Neural cell (in vitro differentiated cells): ENCODE data around the gene GNG12. TPM values are rescaled to one million over a fixed set of nuclear protein-coding genes. Genes with fewer than 3 reads are reported as not detected.
A peak's percentile ranks its signal among the peaks of the same experiment; 100 is the strongest.

Source experiments
- H2AFZ ChIP-seq: fragments of 200-600, 300-800 bp; sonication (generic), shearing (Covaris generic); 2 replicates; pipeline ENCODE4 v1.6.0; 2014; ENCODE audit warnings: low read depth, mild to moderate bottlenecking, antibody characterized with exemption, low read length, moderate library complexity
- H3F3A ChIP-seq: fragments of 200-600 bp; shearing (Covaris generic); 2 replicates; pipeline ENCODE4 v1.6.1; 2016; ENCODE audit warnings: mild to moderate bottlenecking, moderate library complexity, mixed read lengths, antibody characterized with exemption, low read length; ENCODE audit not compliant: insufficient read depth, poor library complexity, severe bottlenecking
- H3K27ac ChIP-seq: fragments of 200-600, 300-800 bp; sonication (generic), shearing (Covaris generic); 2 replicates; pipeline ENCODE4 v1.5.1; 2014; ENCODE audit warnings: mild to moderate bottlenecking, low read length, moderate library complexity
- H3K27me3 ChIP-seq: fragments of 300-800, 200-600 bp; sonication (generic), shearing (Covaris generic); 2 replicates; pipeline ENCODE4 v1.6.0; 2014; ENCODE audit warnings: mild to moderate bottlenecking, low read depth, low read length, moderate library complexity; ENCODE audit not compliant: insufficient read depth
- H3K36me3 ChIP-seq: fragments of 300-800, 200-600 bp; sonication (generic), shearing (Covaris generic); 2 replicates; pipeline ENCODE4 v1.5.1; 2014; ENCODE audit warnings: mild to moderate bottlenecking, antibody characterized with exemption, low read length, moderate library complexity; ENCODE audit not compliant: insufficient read depth
- H3K4me2 ChIP-seq: fragments of 300-800, 200-600 bp; sonication (generic), shearing (Covaris generic); 2 replicates; pipeline ENCODE4 v1.6.0; 2014; ENCODE audit warnings: mild to moderate bottlenecking, low read length
- H3K4me3 ChIP-seq: fragments of 300-800, 200-600 bp; sonication (generic), shearing (Covaris generic); 2 replicates; pipeline ENCODE4 v1.5.1; 2014; ENCODE audit warnings: mild to moderate bottlenecking, low read length, moderate library complexity
- H3K79me2 ChIP-seq: fragments of 200-600 bp; shearing (Covaris generic); replicated peaks from 2 replicates; pipeline ENCODE4 v1.6.0; 2014; ENCODE audit warnings: mild to moderate bottlenecking, low read length, moderate library complexity; ENCODE audit not compliant: insufficient read depth
- H3K9ac ChIP-seq: fragments of 300-800, 200-600 bp; sonication (generic), shearing (Covaris generic); 2 replicates; pipeline ENCODE4 v1.6.1; 2016; ENCODE audit warnings: mild to moderate bottlenecking, low read length, mixed read lengths
- H3K9me2 ChIP-seq: fragments of 200-600 bp; shearing (Covaris generic); 2 replicates; pipeline ENCODE4 v1.6.1; 2016; ENCODE audit warnings: mild to moderate bottlenecking, low read length, mixed read lengths; ENCODE audit not compliant: insufficient read depth
- H3K9me3 ChIP-seq: fragments of 200-600, 300-800 bp; sonication (generic), shearing (Covaris generic); 2 replicates; pipeline ENCODE4 v1.6.1; 2016; ENCODE audit warnings: mild to moderate bottlenecking, mixed run types, low read length, moderate library complexity, mixed read lengths
- H4K20me1 ChIP-seq: fragments of 200-600 bp; shearing (Covaris generic); 2 replicates; pipeline ENCODE4 v1.6.1; 2016; ENCODE audit warnings: mild to moderate bottlenecking, mixed run types; ENCODE audit not compliant: insufficient read depth
- CTCF ChIP-seq: fragments of 450-650 bp; IDR thresholded peaks from 2 replicates; pipeline ENCODE4 v1.5.1; 2014; ENCODE audit warnings: antibody characterized with exemption, mild to moderate bottlenecking, moderate library complexity; ENCODE audit not compliant: poor library complexity, severe bottlenecking
- EP300 ChIP-seq: fragments of 450-650 bp; conservative IDR thresholded peaks from 2 replicates; pipeline ENCODE4 v1.6.1; 2014; ENCODE audit warnings: antibody characterized with exemption, mild to moderate bottlenecking, moderate library complexity; ENCODE audit not compliant: poor library complexity, severe bottlenecking
- EZH2 ChIP-seq: fragments of 200-600, 300-800 bp; shearing (Covaris generic), sonication (generic); IDR thresholded peaks from 2 replicates; pipeline ENCODE4 v1.6.1; 2014; ENCODE audit warnings: antibody characterized with exemption, low read length, borderline replicate concordance, mild to moderate bottlenecking; ENCODE audit not compliant: insufficient read depth, poor library complexity, severe bottlenecking
- MXI1 ChIP-seq: fragments of 450-650 bp; conservative IDR thresholded peaks from 2 replicates; pipeline ENCODE4 v1.6.1; 2014; ENCODE audit warnings: antibody characterized with exemption, mild to moderate bottlenecking; ENCODE audit not compliant: poor library complexity, severe bottlenecking
- POLR2AphosphoS5 ChIP-seq: IDR thresholded peaks from 2 replicates; pipeline ENCODE4 v1.6.1; 2012
- RAD21 ChIP-seq: fragments of 450-650 bp; conservative IDR thresholded peaks from 2 replicates; pipeline ENCODE4 v1.6.1; 2014; ENCODE audit warnings: antibody characterized with exemption, mild to moderate bottlenecking, moderate library complexity
- REST ChIP-seq: IDR thresholded peaks from 2 replicates; pipeline ENCODE4 v1.6.1; 2012; ENCODE audit warnings: borderline replicate concordance
- SMC3 ChIP-seq: fragments of 450-650 bp; conservative IDR thresholded peaks from 2 replicates; pipeline ENCODE4 v1.6.1; 2014; ENCODE audit warnings: antibody characterized with exemption, mild to moderate bottlenecking, moderate library complexity; ENCODE audit not compliant: poor library complexity
- TAF1 ChIP-seq: IDR thresholded peaks from 2 replicates; pipeline ENCODE4 v1.6.1; 2012; ENCODE audit warnings: low read depth
- polyA plus RNA-seq: library from polyadenylated mRNA; depleted of rRNA; stranded (reverse); fragments of >200 nt; gene quantifications from 2 replicates; pipeline ENCODE4 v1.2.3, GENCODE V29; 2014

Gene GNG12
- polyA plus RNA-seq, 1 donor from 2014 or later, result 0.35 TPM

GRCh38 chr1:67860776-67861175, 27.5 kb upstream of the GNG12 start:
- Histone ChIP-seq H2AFZ (no peak overlapping the region), H3K9ac (no peak overlapping the region), H3K4me2 (no peak overlapping the region), H3K9me3 (no peaks in the 10 kb centered on the region), H3K9me2 (no peaks in the 10 kb centered on the region), H3K27ac (no peak overlapping the region), H3K27me3 (no peaks in the 10 kb centered on the region), H3K79me2 (no peaks in the 10 kb centered on the region), H3K36me3 (no peaks in the 10 kb centered on the region), H4K20me1 (no peaks in the 10 kb centered on the region), H3F3A (peaks cover 15% of the 10 kb centered on the region), H3K4me3 (no peak overlapping the region)
- TF ChIP-seq TAF1, result no peak
- TF ChIP-seq CTCF, result no peak
- no peak for TF ChIP-seq POLR2AphosphoS5
- no peak for TF ChIP-seq RAD21
- no peak for TF ChIP-seq SMC3
- TF ChIP-seq EZH2, result no peak
- TF ChIP-seq MXI1, result no peak
- TF ChIP-seq EP300, result no peak
- no peak for TF ChIP-seq REST

- TF ChIP-seq CTCF, result no peak
- no peak for TF ChIP-seq SMC3
- TF ChIP-seq REST, result no peak
- no peak for TF ChIP-seq TAF1
- Histone ChIP-seq H3K4me3 (peak overlapping the region; percentile 36), H3K27me3 (no peaks in the 10 kb centered on the region), H3K36me3 (no peaks in the 10 kb centered on the region), H3K4me2 (peak overlapping the region; percentile 60), H3K79me2 (no peaks in the 10 kb centered on the region), H3K27ac (peak overlapping the region; percentile 94), H2AFZ (no peak overlapping the region), H3K9ac (peak overlapping the region; percentile 64), H4K20me1 (no peaks in the 10 kb centered on the region), H3F3A (peaks cover 15% of the 10 kb centered on the region), H3K9me3 (no peaks in the 10 kb centered on the region), H3K9me2 (no peaks in the 10 kb centered on the region)
These were observed 23.7 kb upstream of the GNG12 start for GRCh38 chr1:67856921-67857320.
